Body of pancreas (tissue), 4 donors: ENCODE results near the gene PTPRJ. TPM values are rescaled to one million over a fixed set of nuclear protein-coding genes. Genes with fewer than 3 reads are reported as not detected.

Experiments
- ATAC-seq: fragments of 150-250 bp; one replicate; pipeline ENCODE4 v1.9.1; 2016
- DNase-seq, 4 donors: peaks; one replicate each; pipeline ENCODE4 v3.0.0-alpha.2; 2019
- H3K27ac ChIP-seq, 4 donors: fragments of 200-600 bp; sonication (generic); 1 replicate in 3 of 4; 2 replicates in 1 of 4; pipeline versions ENCODE4 v1.5.1 to v1.6.1; 2016 to 2019; ENCODE audit warnings: mild to moderate bottlenecking in 1 of 4, mixed read lengths in 1 of 4, moderate library complexity in 1 of 4
- H3K27me3 ChIP-seq, 2 donors: fragments of 200-600 bp; sonication (generic); one replicate each; pipeline ENCODE4 v1.6.0; 2016; ENCODE audit warnings: mild to moderate bottlenecking in 1 of 2
- H3K36me3 ChIP-seq, 2 donors: fragments of 200-600 bp; sonication (generic); replicated peaks in 1 of 2; 2 replicates each; pipeline ENCODE4 v1.5.1; 2016; ENCODE audit warnings: low read depth in 2 of 2; ENCODE audit not compliant: insufficient read depth in 1 of 2
- H3K4me1 ChIP-seq: fragments of 200-600 bp; sonication (generic); one replicate; pipeline ENCODE4 v1.6.0; 2016
- H3K4me3 ChIP-seq, 2 donors: fragments of 200-600 bp; sonication (generic); 1 replicate in 1 of 2; 2 replicates in 1 of 2; pipeline ENCODE4 v1.5.1; 2016 to 2019
- H3K9me3 ChIP-seq, 3 donors: fragments of 200-600 bp; sonication (generic); 1 replicate in 2 of 3; 2 replicates in 1 of 3; pipeline ENCODE4 v1.5.1; 2016
- POLR2A ChIP-seq, 3 donors: fragments of 450-650 bp; IDR thresholded peaks; one replicate each; pipeline ENCODE4 v1.6.1; 2016; ENCODE audit warnings: antibody characterized with exemption in 3 of 3, mild to moderate bottlenecking in 2 of 3
- WGBS, 2 donors: methylation state at CpG; one replicate each; pipeline ENCODE4 v1.1.5; 2017; 5-methylcytosine and 5-hydroxymethylcytosine counted together
- intact Hi-C: fragments of 100-400 bp; cut with DNase I; formaldehyde crosslinking; loops from one replicate; pipeline ENCODE4 v1.15.1; 2023
- total RNA-seq, 2 donors: library from RNA; depleted of rRNA; stranded (reverse); fragments of >200 nt; gene quantifications; one replicate each; pipeline ENCODE4 v1.1.0, GENCODE V29; 2016
- TF ChIP-seq, protein P1 (sequence below), 7 experiments: fragments of 450-650 bp in 4 of 7; fragments of 200-600 bp in 3 of 7; sonication (generic) in 3 of 7; IDR thresholded peaks; one replicate each; pipeline ENCODE4 v1.5.1; 2016 to 2019; ENCODE audit warnings: antibody characterized with exemption in 7 of 7

Gene PTPRJ
- total RNA-seq, 2 donors from 2014 or later: 10.9 to 17.1 TPM

GRCh38 chr11:48029681-48030290, 49.4 kb downstream of the PTPRJ start:
- Histone ChIP-seq H3K27me3 (no peaks in the 10 kb centered on the region), H3K4me1 (no peaks in the 10 kb centered on the region), H3K9me3 (no peaks in the 10 kb centered on the region), H3K36me3 (no peaks in the 10 kb centered on the region), H3K4me3 (no peak overlapping the region), H3K27ac (no peak overlapping the region)
- intact Hi-C loops: no loop called here
- DNase-seq (no peak), ATAC-seq (no peak)
- no peak for TF ChIP-seq POLR2A (IDR thresholded peaks at IDR 0.05)
- TF ChIP-seq, protein P1, sequence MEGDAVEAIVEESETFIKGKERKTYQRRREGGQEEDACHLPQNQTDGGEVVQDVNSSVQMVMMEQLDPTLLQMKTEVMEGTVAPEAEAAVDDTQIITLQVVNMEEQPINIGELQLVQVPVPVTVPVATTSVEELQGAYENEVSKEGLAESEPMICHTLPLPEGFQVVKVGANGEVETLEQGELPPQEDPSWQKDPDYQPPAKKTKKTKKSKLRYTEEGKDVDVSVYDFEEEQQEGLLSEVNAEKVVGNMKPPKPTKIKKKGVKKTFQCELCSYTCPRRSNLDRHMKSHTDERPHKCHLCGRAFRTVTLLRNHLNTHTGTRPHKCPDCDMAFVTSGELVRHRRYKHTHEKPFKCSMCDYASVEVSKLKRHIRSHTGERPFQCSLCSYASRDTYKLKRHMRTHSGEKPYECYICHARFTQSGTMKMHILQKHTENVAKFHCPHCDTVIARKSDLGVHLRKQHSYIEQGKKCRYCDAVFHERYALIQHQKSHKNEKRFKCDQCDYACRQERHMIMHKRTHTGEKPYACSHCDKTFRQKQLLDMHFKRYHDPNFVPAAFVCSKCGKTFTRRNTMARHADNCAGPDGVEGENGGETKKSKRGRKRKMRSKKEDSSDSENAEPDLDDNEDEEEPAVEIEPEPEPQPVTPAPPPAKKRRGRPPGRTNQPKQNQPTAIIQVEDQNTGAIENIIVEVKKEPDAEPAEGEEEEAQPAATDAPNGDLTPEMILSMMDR (IDR thresholded peaks at IDR 0.05): no peak
- WGBS, 2 donors: 84 to 89% methylated on average over 6 of the region's 6 CpGs

GRCh38 chr11:48031602-48032001, 51.2 kb downstream of the PTPRJ start:
- Histone ChIP-seq H3K36me3 (no peaks in the 10 kb centered on the region), H3K4me3 (no peak overlapping the region), H3K4me1 (no peaks in the 10 kb centered on the region), H3K27me3 (no peaks in the 10 kb centered on the region), H3K27ac (peak overlapping the region in 1 of 4 donors; percentile 17), H3K9me3 (no peaks in the 10 kb centered on the region)
- no peak for TF ChIP-seq POLR2A (IDR thresholded peaks at IDR 0.05)
- TF ChIP-seq, protein P1 (IDR thresholded peaks at IDR 0.05): no peak
- intact Hi-C loops: no loop called here
- WGBS, 2 donors: 82 to 86% methylated on average over 6 of the region's 6 CpGs
- ATAC-seq: no peak
- no peak for DNase-seq

- intact Hi-C loops: no loop called here
- Histone ChIP-seq H3K27me3 (no peaks in the 10 kb centered on the region), H3K36me3 (no peaks in the 10 kb centered on the region), H3K4me3 (no peak overlapping the region), H3K9me3 (no peaks in the 10 kb centered on the region), H3K4me1 (no peaks in the 10 kb centered on the region), H3K27ac (peak overlapping the region in 1 of 4 donors; percentile 48)
- DNase-seq (no peak), ATAC-seq (no peak)
- TF ChIP-seq, protein P1 (IDR thresholded peaks at IDR 0.05): no peak
- TF ChIP-seq POLR2A (IDR thresholded peaks at IDR 0.05): no peak
- WGBS, 2 donors: 89 to 96% methylated on average over 6 of the region's 6 CpGs
These were observed 52.4 kb downstream of the PTPRJ start for GRCh38 chr11:48032721-48033120.

DNA sequence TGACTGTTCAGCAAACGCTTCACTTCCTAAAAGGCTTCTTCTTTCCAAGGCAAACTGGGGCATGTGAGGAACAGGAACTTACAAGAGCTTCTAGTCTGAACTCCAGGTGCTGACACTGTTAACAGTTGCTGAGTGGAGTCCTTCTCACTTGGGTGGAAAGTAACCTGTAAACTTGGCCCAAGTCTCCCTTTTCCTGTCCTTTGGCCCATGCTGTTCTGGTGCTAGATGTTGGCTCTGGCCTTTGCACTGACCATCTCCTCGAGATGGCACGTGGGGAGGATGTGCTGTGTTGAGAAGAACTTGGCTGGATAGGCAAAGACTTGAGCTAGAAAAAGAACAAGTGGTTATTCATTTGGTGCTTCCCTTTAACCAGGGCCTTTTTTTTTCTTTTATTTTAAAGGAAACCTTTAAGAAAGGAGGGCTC, 53.6 kb downstream of the PTPRJ start:
- intact Hi-C loops: no loop called here
- H3K9me3 ChIP-seq: no peaks in the 10 kb centered on the region
- peak overlapping the region in 1 of 4 donors; percentile 30 for H3K27ac ChIP-seq
- no peaks in the 10 kb centered on the region for H3K36me3 ChIP-seq
- WGBS, 2 donors: 78 to 81% methylated on average over 3 of the region's 3 CpGs
- ATAC-seq: no peak
- TF ChIP-seq POLR2A (IDR thresholded peaks at IDR 0.05): no peak
- H3K27me3 ChIP-seq: no peaks in the 10 kb centered on the region
- DNase-seq: no peak
- H3K4me1 ChIP-seq: no peaks in the 10 kb centered on the region
- no peak overlapping the region for H3K4me3 ChIP-seq

- ATAC-seq: no peak
- no peaks in the 10 kb centered on the region for H3K9me3 ChIP-seq
These were observed 54.8 kb downstream of the PTPRJ start for GRCh38 chr11:48034926-48035871.

More at GRCh38 chr11:48034926-48035871, 54.8 kb downstream of the PTPRJ start:
- Histone ChIP-seq H3K27me3 (no peaks in the 10 kb centered on the region), H3K4me1 (no peaks in the 10 kb centered on the region), H3K27ac (no peak overlapping the region), H3K4me3 (no peak overlapping the region), H3K36me3 (no peaks in the 10 kb centered on the region)
- WGBS, 2 donors: 74 to 83% methylated on average over 14 of the region's 14 CpGs
- TF ChIP-seq, protein P1 (IDR thresholded peaks at IDR 0.05): no peak
- no peak for TF ChIP-seq POLR2A (IDR thresholded peaks at IDR 0.05)
- DNase-seq: peak in 3 of 4 donors; percentile 35 to 40 (median 37)
- intact Hi-C loops: no loop called here
